SW 1271 (cell line): Measurements from ENCODE around the gene ADAMTS14.
"Not testable (repeated sequence)": the region's sequence is repeated elsewhere in the genome, so short reads cannot be mapped to it uniquely, and the experiment has no call there.

Experiments used
- DNase-seq, 2 experiments: peaks; one replicate each; lab custom pipeline; 2025; lab: John Stamatoyannopoulos, UW

ADAMTS14 gene

DNA sequence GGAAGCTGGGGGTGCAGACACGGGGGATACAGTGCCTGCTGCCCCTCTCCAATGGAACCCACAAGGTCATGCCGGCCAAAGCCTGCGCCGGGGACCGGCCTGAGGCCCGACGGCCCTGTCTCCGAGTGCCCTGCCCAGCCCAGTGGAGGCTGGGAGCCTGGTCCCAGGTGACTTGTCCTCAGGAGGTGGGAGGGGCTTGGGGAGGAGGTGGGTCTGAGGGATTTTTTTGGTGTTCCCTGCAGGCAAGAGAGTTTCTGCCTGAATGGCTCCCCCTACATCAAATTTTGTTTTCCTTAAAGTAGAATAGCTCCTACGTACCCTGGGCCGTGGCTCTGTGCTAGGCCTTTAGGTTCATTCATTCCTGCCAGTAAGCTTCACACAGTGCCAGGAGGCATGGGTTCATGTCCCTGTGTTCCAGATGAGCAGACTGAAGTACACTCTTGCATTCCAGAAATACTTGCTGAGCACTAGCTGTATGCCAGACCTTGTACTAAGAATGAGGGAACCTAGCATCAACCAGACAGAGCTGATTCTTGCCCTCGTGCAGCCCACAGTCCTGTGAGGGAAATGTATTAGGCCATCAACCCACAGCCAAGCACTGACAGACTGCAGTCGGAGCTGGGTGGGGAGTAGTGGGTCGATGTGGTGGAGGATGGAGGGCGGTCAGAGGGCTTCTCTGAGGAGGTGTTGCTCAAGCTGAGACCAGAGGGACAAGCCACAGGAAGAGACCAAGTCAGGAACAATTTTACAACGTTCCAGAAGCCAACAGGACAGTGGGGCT lies 81.7 kb downstream of the ADAMTS14 start:
- DNase-seq: no peak

- DNase-seq: no peak
These were observed 84.5 kb downstream of the ADAMTS14 start for GRCh38 chr10:70756700-70757360.

GRCh38 chr10:70757856-70758255 lies 85.5 kb downstream of the ADAMTS14 start:
- DNase-seq: no peak

DNA sequence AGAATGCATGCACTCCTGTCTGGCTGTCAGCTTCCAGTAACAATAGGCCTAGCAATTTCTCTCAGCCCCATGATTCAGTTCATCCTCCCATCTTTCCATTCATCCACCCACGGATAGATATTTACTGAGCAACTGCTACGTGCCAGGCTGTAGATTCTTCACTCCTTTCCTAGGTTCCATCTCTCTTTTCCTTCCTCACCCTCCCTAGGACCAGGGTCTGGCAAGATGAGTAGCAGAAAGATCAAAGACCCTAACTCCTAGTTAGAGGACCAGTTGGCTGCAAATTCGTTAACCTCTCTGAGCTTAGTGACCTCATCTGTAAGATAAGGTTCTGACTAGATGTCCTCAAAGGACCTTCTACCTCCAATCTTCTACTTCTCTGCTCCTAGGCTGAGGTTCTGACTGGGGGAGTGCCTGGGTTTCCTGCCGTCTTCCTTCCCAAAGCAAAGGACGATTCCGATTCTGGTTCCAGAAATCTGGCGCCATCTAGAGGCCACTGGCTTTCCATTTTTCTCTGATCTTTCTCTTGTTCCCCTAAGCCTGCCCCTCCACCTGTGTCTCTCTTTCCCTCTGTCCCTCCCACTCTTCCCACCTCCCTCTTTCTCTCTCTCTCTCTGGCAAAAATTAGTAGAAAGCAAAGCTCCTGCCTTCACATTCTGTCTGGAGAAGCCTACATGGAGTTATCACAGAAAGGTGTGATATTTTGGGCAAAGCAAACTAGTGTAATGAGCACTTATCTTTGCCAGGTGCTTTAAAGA lies 86.6 kb downstream of the ADAMTS14 start:
- peak in 1 of 2 experiments; percentile 33 for DNase-seq

DNA sequence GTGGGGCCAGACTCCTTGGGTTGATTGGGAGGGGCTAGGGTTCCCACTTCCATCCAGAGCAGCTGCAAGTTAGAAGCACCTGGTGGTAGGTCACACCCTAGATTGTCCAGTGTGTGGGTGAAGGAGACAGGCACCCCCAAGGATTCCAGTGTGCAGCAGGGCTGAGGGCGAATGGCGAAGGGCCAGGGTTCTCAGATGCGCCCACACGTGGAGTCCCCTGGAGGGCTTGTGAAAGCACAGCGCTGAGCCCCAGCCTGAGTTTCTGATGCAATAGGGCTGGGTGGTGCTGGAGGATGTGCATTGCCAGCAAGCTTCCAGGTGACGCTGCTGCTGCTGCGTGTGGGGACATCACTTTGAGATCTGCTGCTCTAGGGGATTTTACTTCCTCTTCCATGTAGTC lies 87.5 kb downstream of the ADAMTS14 start:
- DNase-seq: no peak

- DNase-seq: no peak
These were observed 88.0 kb downstream of the ADAMTS14 start for GRCh38 chr10:70760271-70760787.

GRCh38 chr10:70761031-70761601 lies 88.8 kb downstream of the ADAMTS14 start:
- DNase-seq: no peak

DNA sequence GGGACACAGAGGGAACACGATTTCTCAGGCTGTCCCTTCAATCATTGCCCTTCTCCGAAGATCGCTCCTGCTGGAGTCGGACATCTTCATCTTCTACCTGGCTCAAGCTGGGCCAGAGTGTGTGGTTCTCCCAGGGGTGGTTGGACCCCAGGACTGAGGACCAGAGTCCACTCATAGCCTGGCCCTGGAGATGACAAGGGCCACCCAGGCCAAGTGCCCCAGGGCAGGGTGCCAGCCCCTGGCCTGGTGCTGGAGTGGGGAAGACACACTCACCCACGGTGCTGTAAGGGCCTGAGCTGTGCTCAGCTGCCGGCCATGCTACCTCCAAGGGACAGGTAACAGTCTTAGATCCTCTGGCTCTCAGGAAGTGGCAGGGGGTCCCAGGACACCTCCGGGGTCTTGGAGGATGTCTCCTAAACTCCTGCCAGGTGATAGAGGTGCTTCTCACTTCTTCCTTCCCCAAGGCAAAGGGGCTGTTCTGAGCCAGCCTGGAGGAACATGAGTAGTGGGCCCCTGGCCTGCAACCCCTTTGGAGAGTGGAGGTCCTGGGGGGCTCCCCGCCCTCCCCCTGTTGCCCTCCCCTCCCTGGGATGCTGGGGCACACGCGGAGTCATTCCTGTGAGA lies 89.5 kb downstream of the ADAMTS14 start:
- DNase-seq: no peak

DNA sequence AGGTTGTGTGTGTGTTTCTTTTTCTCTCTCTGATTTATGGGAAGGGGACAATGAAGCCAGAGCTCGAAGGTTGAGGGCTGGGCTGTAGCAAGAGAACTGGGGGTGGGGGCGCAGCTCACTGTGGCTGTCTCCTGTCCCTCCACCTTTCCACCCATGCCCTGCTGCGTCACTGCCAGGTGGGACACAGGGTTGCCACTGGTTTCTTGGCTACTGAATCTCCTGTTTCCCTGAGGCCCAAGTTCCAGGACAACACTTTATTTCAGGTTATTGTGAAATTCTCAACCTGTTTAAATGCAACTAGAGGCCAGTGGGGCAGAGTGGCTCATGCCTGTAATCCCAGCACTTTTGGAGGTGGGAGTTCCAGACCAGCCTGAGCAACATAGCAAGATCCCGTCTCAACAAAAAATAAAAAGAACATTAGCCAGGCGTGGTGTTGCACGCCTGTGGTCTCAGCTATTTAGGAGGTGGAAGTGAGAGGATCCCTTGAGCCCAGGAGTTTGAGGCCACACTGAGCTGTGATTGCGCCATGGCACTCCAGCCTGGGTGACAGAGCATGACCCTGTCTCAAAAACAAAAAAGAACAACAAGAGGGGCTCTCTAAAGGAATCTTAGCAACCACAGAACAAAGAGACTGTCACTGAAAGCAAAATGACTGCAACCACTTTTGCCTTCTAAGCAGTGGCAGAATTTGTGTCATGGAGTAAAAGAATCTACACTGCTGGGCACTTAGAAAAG lies 90.3 kb downstream of the ADAMTS14 start:
- no peak for DNase-seq

DNA sequence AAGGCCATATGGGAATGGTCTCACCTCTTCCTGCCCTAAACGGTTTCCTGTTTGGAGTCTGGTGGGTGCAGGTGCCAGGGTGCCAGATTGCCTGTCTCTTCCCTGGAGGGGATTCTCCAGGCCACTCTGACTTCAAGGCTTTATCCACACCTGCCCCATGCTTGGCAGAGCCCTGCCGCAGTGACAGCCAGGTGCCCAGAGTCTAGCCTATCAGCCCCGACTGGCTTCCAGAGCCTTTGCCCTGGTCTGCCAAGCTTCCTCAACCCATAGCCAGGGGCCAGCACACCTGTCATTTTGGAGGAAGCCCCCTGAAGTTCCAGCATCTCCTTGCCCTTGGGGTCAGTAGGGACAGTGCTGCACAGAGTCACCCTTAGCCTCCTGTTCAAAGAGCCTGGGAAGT lies 91.3 kb downstream of the ADAMTS14 start:
- DNase-seq: no peak

GRCh38 chr10:70765794-70766594 lies 93.7 kb downstream of the ADAMTS14 start:
- DNase-seq: no peak

GRCh38 chr10:70768026-70768685 lies 95.8 kb downstream of the ADAMTS14 start:
- DNase-seq: not testable (repeated sequence)

DNA sequence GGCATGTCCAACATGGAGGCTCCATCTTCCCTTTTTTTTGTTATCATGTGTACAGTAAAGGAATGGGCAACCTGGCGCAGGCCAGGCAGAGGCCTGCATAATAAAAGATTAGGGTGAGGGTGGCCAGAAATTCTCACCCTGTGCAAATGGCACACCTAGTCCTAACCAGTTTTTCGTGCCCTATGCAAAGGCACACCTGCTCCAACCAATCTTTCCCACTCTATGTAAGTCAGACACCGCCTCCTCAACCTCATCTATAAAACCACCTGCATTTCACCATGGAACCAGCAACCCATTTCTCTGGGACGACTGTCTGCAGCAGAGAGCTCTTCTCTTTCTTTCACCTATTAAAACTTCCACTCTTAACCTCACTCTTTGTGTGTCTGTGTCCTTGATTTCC lies 96.8 kb downstream of the ADAMTS14 start:
- DNase-seq: no peak

DNA sequence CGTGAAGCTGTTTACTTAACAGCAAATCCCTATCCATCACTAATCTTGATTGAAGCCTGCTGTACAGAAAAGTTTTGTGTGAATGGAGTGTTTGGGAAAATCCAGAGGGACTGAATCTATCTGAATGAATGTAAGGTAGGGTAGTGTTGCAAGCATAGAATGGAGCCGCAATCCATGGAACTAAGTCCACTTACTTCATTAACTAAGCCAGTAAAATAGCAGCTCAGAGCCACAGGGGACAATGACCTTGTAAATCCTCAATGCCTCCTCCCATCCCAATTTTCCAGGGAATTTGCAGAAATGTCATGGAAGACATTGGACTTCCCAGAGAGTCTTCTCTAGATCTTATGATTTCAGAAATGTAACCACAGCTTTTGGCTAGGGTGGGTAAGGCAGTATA lies 97.7 kb downstream of the ADAMTS14 start:
- no peak for DNase-seq

GRCh38 chr10:70770516-70770915 lies 98.2 kb downstream of the ADAMTS14 start:
- not testable (repeated sequence) for DNase-seq

GRCh38 chr10:70771311-70772194 lies 99.2 kb downstream of the ADAMTS14 start:
- DNase-seq: no peak

- DNase-seq: no peak
These were observed 100.3 kb downstream of the ADAMTS14 start for GRCh38 chr10:70772627-70773026.

- DNase-seq: no peak
These were observed 101.2 kb downstream of the ADAMTS14 start for GRCh38 chr10:70773461-70773860.
